A673 (cell line): Measurements from ENCODE around the gene SCO1.

ENCODE experiments used
- EZH2 ChIP-seq: fragments of 200-600 bp; sonication (generic); IDR thresholded peaks from 2 replicates; pipeline ENCODE4 v1.6.1; 2017; ENCODE audit warnings: borderline replicate concordance, low read depth, mild to moderate bottlenecking, mixed read lengths, antibody characterized with exemption, low read length; ENCODE audit not compliant: poor library complexity, severe bottlenecking
- TF ChIP-seq, protein P1 (sequence below): fragments of 300-800, 200-600 bp; sonication (generic); conservative IDR thresholded peaks from 2 replicates; pipeline ENCODE4 v1.5.1; 2017; ENCODE audit warnings: low read depth, mild to moderate bottlenecking, antibody characterized with exemption, low read length, moderate library complexity, mixed read lengths

DNA sequence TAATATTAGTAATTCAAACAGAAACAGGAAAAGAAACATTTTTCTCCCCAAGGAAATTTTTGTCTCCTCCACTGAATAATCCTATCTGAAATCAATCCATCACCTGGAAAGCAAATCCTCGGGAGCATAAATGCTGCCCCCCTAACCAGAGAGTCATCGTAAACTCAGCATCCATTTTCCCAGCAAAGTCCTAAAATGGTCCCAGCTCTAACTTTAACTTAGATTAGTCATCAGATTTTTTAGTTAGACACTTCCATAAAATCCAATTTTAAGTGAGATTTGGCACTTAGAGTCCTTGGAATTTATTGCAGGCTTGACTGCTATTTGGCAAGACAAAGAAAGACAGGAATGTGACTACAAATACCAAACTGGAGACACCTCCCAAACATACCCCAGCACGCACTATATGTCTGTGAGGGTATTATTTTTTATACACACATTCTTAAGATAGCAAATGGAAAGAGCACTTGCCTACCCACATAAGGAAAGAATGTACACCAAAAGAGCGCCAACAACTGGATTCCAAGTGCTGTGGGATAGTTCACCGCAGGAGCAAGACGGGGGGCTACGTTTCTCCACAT is 15.4 kb downstream of the SCO1 start:
- TF ChIP-seq, protein P1, sequence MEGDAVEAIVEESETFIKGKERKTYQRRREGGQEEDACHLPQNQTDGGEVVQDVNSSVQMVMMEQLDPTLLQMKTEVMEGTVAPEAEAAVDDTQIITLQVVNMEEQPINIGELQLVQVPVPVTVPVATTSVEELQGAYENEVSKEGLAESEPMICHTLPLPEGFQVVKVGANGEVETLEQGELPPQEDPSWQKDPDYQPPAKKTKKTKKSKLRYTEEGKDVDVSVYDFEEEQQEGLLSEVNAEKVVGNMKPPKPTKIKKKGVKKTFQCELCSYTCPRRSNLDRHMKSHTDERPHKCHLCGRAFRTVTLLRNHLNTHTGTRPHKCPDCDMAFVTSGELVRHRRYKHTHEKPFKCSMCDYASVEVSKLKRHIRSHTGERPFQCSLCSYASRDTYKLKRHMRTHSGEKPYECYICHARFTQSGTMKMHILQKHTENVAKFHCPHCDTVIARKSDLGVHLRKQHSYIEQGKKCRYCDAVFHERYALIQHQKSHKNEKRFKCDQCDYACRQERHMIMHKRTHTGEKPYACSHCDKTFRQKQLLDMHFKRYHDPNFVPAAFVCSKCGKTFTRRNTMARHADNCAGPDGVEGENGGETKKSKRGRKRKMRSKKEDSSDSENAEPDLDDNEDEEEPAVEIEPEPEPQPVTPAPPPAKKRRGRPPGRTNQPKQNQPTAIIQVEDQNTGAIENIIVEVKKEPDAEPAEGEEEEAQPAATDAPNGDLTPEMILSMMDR: no peak
- no peak for TF ChIP-seq EZH2
